RWPE2 (cell line): Measurements from ENCODE around the gene C1orf226.
A peak's percentile ranks its signal among the peaks of the same experiment; 100 is the strongest.

ENCODE experiments used
- ATAC-seq: fragments of 200-7000 bp; cut with Tn5 transposase; 3 replicates; pipeline ENCODE4 v1.9.1; 2021; ENCODE audit warnings: low read depth
- DNase-seq: peaks from one replicate; pipeline ENCODE4 v3.0.0-alpha.2; 2020; ENCODE audit warnings: low spot score
- H3K27ac ChIP-seq: fragments of 450-650 bp; 2 replicates; pipeline ENCODE4 v1.5.1; 2017; ENCODE audit warnings: mild to moderate bottlenecking; ENCODE audit not compliant: poor library complexity, severe bottlenecking
- H3K27me3 ChIP-seq: fragments of 250-450 bp; sonication (Bioruptor Pico); 2 replicates; pipeline ENCODE4 v1.5.1; 2021; ENCODE audit warnings: mild to moderate bottlenecking, moderate library complexity; ENCODE audit not compliant: insufficient read depth, poor library complexity, severe bottlenecking
- H3K36me3 ChIP-seq: fragments of 250-450 bp; sonication (Bioruptor Pico); 2 replicates; pipeline ENCODE4 v1.5.1; 2020; ENCODE audit warnings: low read depth, mild to moderate bottlenecking, moderate library complexity
- H3K4me1 ChIP-seq: fragments of 250-450 bp; sonication (Bioruptor Pico); 2 replicates; pipeline ENCODE4 v1.5.1; 2021; ENCODE audit warnings: mild to moderate bottlenecking, moderate library complexity; ENCODE audit not compliant: insufficient read depth, poor library complexity, severe bottlenecking
- H3K4me3 ChIP-seq: fragments of 250-450 bp; sonication (Bioruptor Pico); 2 replicates; pipeline ENCODE4 v1.5.1; 2021; ENCODE audit warnings: mild to moderate bottlenecking, moderate library complexity; ENCODE audit not compliant: severe bottlenecking
- H3K9me3 ChIP-seq: fragments of 250-450 bp; sonication (Bioruptor Pico); 2 replicates; pipeline ENCODE4 v1.5.1; 2021; ENCODE audit warnings: mild to moderate bottlenecking, moderate library complexity; ENCODE audit not compliant: severe bottlenecking
- TF ChIP-seq, protein P1 (sequence below): fragments of 450-650 bp; IDR thresholded peaks from one replicate; pipeline ENCODE4 v1.5.1; 2017; ENCODE audit warnings: mild to moderate bottlenecking, moderate library complexity; ENCODE audit not compliant: poor library complexity, severe bottlenecking

Gene C1orf226

DNA sequence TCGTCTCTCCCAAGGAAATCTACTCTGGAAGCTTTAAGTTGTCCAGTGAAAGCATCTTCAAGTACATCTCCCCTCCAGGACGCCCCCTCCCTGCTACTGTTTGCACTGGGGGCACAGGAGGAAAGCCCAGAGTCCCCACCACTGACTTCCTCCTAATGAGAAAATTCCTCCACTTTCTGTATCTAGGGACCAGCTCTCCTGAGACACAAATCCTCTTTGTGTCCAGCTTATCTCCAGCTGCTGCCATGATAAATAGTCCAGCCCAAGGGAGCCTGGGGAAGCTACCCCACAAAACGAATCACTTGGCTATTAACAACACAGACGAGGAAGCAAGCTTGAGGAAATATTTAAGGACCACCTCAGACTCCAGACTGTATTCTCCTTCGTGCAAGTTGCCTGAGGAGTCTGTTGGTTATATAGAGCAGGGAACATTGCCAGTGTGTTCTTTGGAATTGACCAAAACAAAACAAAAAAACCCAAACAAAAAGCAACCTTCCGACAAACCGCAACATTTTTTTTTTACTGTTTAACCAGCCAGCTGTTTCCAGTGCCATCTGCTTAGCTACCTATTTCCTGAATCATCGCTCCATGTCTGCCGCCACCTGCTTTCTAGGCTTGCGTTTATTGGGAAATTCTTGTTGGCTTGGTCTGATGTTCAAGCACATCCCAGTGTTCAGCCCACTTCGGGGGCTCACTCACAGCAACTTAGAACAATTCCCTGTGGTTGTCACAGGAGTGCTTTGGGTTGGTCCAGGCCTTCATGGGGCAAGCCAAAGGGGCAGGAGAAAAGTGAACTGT is 7.7 kb downstream of the C1orf226 start:
- DNase-seq (no peak), ATAC-seq (peak; percentile 84)
- peak overlapping the region; percentile 47 for H3K27ac ChIP-seq
- H3K4me3 ChIP-seq = no peak overlapping the region
- H3K9me3 ChIP-seq = no peaks in the 10 kb centered on the region
- no peaks in the 10 kb centered on the region for H3K36me3 ChIP-seq
- H3K27me3 ChIP-seq = no peaks in the 10 kb centered on the region
- TF ChIP-seq, protein P1, sequence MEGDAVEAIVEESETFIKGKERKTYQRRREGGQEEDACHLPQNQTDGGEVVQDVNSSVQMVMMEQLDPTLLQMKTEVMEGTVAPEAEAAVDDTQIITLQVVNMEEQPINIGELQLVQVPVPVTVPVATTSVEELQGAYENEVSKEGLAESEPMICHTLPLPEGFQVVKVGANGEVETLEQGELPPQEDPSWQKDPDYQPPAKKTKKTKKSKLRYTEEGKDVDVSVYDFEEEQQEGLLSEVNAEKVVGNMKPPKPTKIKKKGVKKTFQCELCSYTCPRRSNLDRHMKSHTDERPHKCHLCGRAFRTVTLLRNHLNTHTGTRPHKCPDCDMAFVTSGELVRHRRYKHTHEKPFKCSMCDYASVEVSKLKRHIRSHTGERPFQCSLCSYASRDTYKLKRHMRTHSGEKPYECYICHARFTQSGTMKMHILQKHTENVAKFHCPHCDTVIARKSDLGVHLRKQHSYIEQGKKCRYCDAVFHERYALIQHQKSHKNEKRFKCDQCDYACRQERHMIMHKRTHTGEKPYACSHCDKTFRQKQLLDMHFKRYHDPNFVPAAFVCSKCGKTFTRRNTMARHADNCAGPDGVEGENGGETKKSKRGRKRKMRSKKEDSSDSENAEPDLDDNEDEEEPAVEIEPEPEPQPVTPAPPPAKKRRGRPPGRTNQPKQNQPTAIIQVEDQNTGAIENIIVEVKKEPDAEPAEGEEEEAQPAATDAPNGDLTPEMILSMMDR = no peak
- H3K4me1 ChIP-seq = peaks cover 19% of the 10 kb centered on the region

DNA sequence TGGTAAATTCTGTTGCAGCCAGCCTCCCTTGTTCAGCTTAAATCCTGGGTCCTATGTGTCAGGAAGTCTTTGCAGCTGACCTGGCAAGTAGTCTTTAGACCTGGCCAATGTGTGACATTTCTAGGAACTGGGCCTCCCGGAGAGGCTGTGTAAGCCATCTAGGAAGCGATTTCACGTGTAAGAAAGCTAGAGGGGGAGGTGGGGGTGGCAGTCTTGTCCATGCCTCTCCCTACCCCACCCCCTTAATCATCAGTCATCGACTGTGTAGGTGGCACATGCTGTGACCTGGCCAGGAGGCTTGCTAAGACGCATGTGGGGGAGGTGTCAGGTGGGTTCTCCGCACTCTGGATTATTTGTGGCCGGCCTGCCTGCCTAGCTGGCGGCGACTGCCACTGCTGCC is 8.4 kb downstream of the C1orf226 start:
- H3K4me3 ChIP-seq = no peak overlapping the region
- no peaks in the 10 kb centered on the region for H3K27me3 ChIP-seq
- no peak for DNase-seq
- TF ChIP-seq, protein P1 = no peak
- H3K27ac ChIP-seq = peak overlapping the region; percentile 47
- no peak for ATAC-seq
- H3K36me3 ChIP-seq = no peaks in the 10 kb centered on the region
- H3K4me1 ChIP-seq = peaks cover 19% of the 10 kb centered on the region
- no peaks in the 10 kb centered on the region for H3K9me3 ChIP-seq

DNA sequence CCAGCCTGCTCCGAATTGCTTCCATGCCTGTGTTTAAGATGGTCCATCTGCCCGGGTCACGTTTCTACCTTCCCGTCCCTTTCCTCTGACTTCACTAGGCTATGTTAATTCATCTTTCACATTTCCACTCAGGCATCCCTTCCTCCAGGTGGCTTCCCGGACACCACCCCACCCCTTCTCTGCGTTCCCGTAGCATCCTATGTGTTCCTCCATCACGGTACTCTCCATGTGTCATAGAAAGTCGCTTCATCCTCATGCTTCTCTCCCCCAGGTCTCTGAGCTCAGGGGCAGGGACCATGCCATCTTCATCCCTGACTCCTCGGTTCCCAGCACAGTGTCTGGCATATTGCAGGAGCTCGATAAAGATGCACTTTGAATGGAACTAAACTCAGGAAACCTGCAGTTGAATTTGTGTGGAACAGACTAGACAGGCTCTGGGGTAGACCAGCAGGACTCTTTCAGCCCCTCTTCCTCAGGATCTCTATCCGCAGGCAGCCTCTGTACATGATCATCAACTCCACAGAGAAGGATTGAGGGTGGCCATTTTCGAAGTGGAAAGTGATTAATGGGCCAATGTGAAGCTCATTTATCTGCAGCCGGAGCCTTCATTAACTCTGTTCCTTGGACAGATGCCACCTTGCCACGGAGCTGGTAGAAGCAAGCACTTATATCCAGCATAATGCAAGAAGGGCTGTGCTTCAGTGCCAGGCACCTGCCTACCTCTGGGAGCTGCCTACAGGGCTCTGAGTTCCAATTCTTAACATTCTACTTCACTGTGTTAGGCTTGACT is 9.1 kb downstream of the C1orf226 start:
- H3K27me3 ChIP-seq = no peaks in the 10 kb centered on the region
- no peak for ATAC-seq
- TF ChIP-seq, protein P1 = no peak
- DNase-seq = no peak
- no peak overlapping the region for H3K27ac ChIP-seq
- no peak overlapping the region for H3K4me3 ChIP-seq
- H3K36me3 ChIP-seq = no peaks in the 10 kb centered on the region
- H3K9me3 ChIP-seq = no peaks in the 10 kb centered on the region
- peaks cover 19% of the 10 kb centered on the region for H3K4me1 ChIP-seq

DNA sequence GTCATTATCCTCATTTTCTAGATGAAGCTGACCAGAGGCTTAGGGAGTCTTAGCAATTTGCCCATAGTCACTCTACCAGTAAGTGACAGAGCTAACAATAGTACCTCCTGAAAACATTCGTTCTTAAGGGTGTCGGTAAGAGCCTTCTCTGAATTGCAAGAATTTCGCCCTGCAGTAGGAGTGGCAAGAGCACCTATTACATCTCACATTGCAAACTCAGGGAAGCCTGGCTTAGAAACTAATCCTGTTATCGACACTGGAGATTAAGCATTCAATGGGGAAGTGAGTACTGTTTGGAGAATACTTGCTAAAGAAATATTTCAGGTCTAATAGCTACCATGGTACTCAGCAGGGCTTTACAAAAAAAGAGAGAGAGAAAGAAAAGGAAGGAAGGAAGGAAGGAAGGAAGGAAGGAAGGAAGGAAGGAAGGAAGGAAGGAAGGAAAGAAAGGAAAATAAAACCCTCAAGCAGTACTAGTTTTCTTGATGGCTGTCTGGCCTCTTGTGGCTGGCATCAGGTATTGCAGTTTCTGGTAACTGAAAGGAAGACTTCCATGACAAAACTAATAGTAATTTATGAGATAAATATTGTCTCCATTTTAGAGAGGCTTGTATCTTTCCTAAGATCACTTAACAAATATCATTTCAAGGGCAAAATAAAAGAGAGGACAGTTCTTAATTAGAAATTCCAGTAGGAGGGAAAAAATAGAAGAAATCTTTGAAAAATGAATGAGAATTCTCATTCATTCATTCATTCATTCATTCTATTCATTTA is 10.4 kb downstream of the C1orf226 start:
- TF ChIP-seq, protein P1 = peak; percentile 92
- ATAC-seq = no peak

More for the DNA sequence above, 10.4 kb downstream of the C1orf226 start:
- DNase-seq = no peak
- no peaks in the 10 kb centered on the region for H3K9me3 ChIP-seq
- no peak overlapping the region for H3K27ac ChIP-seq
- H3K4me1 ChIP-seq = peaks cover 19% of the 10 kb centered on the region
- no peak overlapping the region for H3K4me3 ChIP-seq
- H3K27me3 ChIP-seq = no peaks in the 10 kb centered on the region
- no peaks in the 10 kb centered on the region for H3K36me3 ChIP-seq
